ENCODE data around the gene CD3E. TPM values are rescaled to one million over a fixed set of nuclear protein-coding genes. Genes with fewer than 3 reads are reported as not detected.

The CD3E gene
- total and polyA plus RNA-seq, 10 donors, result 20.5 to 89.2 (median 55.0) TPM

DNA sequence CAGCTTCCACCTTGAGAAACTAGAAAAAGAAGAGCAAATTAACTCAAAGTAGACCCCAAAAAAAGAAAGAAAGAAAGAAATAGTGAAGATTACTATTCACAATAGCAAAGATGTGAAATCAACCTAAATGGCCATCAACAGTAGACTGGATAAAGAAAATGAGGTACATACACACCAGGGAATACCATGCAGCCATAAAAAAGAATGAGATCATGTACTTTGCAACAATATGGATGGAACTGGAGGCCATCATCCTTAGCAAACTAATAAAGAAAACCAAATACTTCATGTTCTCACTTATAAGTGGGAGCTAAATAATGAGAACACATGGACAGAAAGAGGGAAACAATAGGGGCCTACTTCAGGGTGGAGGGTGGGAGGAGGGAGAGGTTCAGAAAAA is 24.2 kb downstream of the CD3E start:
- intact Hi-C loops (cut with DNase I; ENCODE audit: low total_unique reads), result no loop called here
- TF ChIP-seq POLR2A (IDR thresholded peaks at IDR 0.05) (no peak), POLR2AphosphoS5 (IDR thresholded peaks at IDR 0.05) (no peak)
- TF ChIP-seq, protein P1, sequence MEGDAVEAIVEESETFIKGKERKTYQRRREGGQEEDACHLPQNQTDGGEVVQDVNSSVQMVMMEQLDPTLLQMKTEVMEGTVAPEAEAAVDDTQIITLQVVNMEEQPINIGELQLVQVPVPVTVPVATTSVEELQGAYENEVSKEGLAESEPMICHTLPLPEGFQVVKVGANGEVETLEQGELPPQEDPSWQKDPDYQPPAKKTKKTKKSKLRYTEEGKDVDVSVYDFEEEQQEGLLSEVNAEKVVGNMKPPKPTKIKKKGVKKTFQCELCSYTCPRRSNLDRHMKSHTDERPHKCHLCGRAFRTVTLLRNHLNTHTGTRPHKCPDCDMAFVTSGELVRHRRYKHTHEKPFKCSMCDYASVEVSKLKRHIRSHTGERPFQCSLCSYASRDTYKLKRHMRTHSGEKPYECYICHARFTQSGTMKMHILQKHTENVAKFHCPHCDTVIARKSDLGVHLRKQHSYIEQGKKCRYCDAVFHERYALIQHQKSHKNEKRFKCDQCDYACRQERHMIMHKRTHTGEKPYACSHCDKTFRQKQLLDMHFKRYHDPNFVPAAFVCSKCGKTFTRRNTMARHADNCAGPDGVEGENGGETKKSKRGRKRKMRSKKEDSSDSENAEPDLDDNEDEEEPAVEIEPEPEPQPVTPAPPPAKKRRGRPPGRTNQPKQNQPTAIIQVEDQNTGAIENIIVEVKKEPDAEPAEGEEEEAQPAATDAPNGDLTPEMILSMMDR (IDR thresholded peaks at IDR 0.05 in 8 of 11, conservative IDR thresholded peaks at IDR 0.05 in 3 of 11), result no peak

DNA sequence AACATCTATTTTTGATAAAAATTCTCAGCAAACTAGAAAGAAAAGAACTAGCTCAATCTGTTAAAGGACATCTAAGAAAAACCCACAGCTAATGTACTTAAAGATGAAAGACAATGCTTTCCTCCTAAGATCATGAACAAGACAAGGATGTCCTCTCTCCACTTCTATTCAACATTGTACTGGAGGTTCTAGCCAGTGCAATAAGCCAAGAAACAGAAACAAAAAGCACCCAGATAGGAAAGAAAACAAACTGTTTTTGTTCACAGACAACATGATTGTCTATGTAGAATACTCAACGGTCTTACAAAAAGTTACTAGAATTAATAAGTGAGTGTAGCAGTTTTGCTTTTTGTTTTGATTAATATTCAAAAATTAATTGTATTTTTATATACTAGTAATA is 30.2 kb downstream of the CD3E start:
- WGBS, 5 donors, result 71 to 96% (median 85%) methylated on average over 1 of the region's 1 CpG
- TF ChIP-seq, protein P1 (IDR thresholded peaks at IDR 0.05 in 8 of 11, conservative IDR thresholded peaks at IDR 0.05 in 3 of 11), result no peak
- TF ChIP-seq POLR2AphosphoS5 (IDR thresholded peaks at IDR 0.05), result no peak
- TF ChIP-seq POLR2A (IDR thresholded peaks at IDR 0.05), result no peak
- DNase-seq, result no peak
- H3K4me1 ChIP-seq, result peaks cover 0 to 18% (median 9%) of the 10 kb centered on the region in 6 donors
- peak overlapping the region in 6 of 8 donors; percentile 15 to 57 (median 35) for H3K27ac ChIP-seq
- intact Hi-C loops (cut with DNase I; ENCODE audit: low total_unique reads), result no loop called here
- H3K27me3 ChIP-seq (replicated peaks in 1 of 7), result no peaks in the 10 kb centered on the region
- no peaks in the 10 kb centered on the region for H3K36me3 ChIP-seq
- H3K9me3 ChIP-seq, result no peaks in the 10 kb centered on the region
- H3K4me3 ChIP-seq, result no peak overlapping the region

More for the DNA sequence above, 24.2 kb downstream of the CD3E start:
- H3K27me3 ChIP-seq (replicated peaks in 1 of 7), result no peaks in the 10 kb centered on the region
- H3K27ac ChIP-seq, result no peak overlapping the region
- H3K4me3 ChIP-seq, result no peak overlapping the region
- no peak for DNase-seq
- H3K4me1 ChIP-seq, result no peaks in the 10 kb centered on the region
- H3K36me3 ChIP-seq, result no peaks in the 10 kb centered on the region
- no peaks in the 10 kb centered on the region for H3K9me3 ChIP-seq

DNA sequence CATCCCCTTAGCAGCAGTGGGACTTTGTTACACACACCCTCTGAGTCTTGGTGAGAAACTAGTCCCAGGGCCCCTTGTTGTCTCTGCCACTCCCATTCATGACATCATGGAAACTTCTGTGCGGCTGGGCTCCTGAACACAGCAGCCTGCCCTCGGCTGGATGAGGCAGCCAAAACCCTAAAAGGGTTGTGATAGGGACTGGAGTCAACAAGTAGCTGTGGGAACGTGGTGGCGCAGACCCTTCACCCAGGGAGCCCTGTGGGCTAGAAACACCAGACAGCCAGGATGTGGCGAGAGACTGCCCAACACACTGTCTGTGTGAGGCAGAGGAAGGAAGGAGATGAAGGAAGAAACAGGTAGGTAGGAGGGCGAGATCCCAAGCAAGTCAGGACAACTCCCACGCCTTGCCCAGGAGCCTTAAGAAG is 34.1 kb downstream of the CD3E start:
- Histone ChIP-seq H3K4me1 (peaks cover 0 to 26% (median 9%) of the 10 kb centered on the region in 6 donors), H3K4me3 (peak overlapping the region in 6 of 8 donors; percentile 1 to 67 (median 37)), H3K27me3 (replicated peaks in 1 of 7) (peaks cover 0 to 3% (median 0%) of the 10 kb centered on the region in 7 donors), H3K27ac (peak overlapping the region; percentile 7 to 89 (median 70)), H3K36me3 (no peaks in the 10 kb centered on the region), H3K9me3 (no peaks in the 10 kb centered on the region)
- WGBS, 5 donors, result 43 to 63% (median 52%) methylated on average over 7 of the region's 7 CpGs
- no peak for TF ChIP-seq POLR2A (IDR thresholded peaks at IDR 0.05)
- TF ChIP-seq, protein P1 (IDR thresholded peaks at IDR 0.05 in 8 of 11, conservative IDR thresholded peaks at IDR 0.05 in 3 of 11), result no peak
- peak; percentile 39 to 80 (median 73) for TF ChIP-seq POLR2AphosphoS5 (IDR thresholded peaks at IDR 0.05)
- intact Hi-C loops (cut with DNase I; ENCODE audit: low total_unique reads), result no loop called here
- peak; percentile 85 for DNase-seq

- H3K4me1 ChIP-seq, result peaks cover 0 to 27% (median 9%) of the 10 kb centered on the region in 6 donors
- peaks cover 0 to 10% (median 0%) of the 10 kb centered on the region in 7 donors for H3K27me3 ChIP-seq (replicated peaks in 1 of 7)
- intact Hi-C loops (cut with DNase I; ENCODE audit: low total_unique reads), result no loop called here
- WGBS, 5 donors, result 73 to 90% (median 74%) methylated on average over 5 of the region's 5 CpGs
- peak overlapping the region in 7 of 8 donors; percentile 41 to 89 (median 74) for H3K27ac ChIP-seq
- H3K9me3 ChIP-seq, result no peaks in the 10 kb centered on the region
- peak overlapping the region in 6 of 8 donors; percentile 10 to 67 (median 39) for H3K4me3 ChIP-seq
- DNase-seq, result no peak
- H3K36me3 ChIP-seq, result no peaks in the 10 kb centered on the region
- TF ChIP-seq POLR2AphosphoS5 (IDR thresholded peaks at IDR 0.05) (no peak), POLR2A (IDR thresholded peaks at IDR 0.05) (no peak)
- TF ChIP-seq, protein P1 (IDR thresholded peaks at IDR 0.05 in 8 of 11, conservative IDR thresholded peaks at IDR 0.05 in 3 of 11), result no peak
Observed at GRCh38 chr11:118339281-118339961, 34.9 kb downstream of the CD3E start.
